Measurements from ENCODE around the gene KCNA1. TPM values are rescaled to one million over a fixed set of nuclear protein-coding genes. Genes with fewer than 3 reads are reported as not detected.

KCNA1 gene
- polyA plus RNA-seq, 1 donor (not counting 4 experiments of a cell fraction or from before 2014, with no cell fraction given): not detected

GRCh38 chr12:4961311-4961710, 51.6 kb downstream of the KCNA1 start:
- no peaks in the 10 kb centered on the region for H3K4me1 ChIP-seq (ENCODE audit: control insufficient read depth, extremely low read depth, insufficient read depth, low read length)
- no peak overlapping the region for H2AFZ ChIP-seq (ENCODE audit: control insufficient read depth, low read length)
- dilution Hi-C loops (cut with MboI; ENCODE audit: extremely low pct_ligation_motif_present, low sequenced_read_pairs): no loop called here
- H3K9me3 ChIP-seq (ENCODE audit: control insufficient read depth, low read depth, low read length): no peaks in the 10 kb centered on the region
- H3K9ac ChIP-seq (ENCODE audit: control insufficient read depth, extremely low read depth, insufficient read depth, low read length): no peak overlapping the region
- no peak overlapping the region for H3K27ac ChIP-seq (ENCODE audit: control insufficient read depth, insufficient read depth, low read length)
- H4K20me1 ChIP-seq (ENCODE audit: control insufficient read depth, extremely low read depth, insufficient read depth, low read length): no peaks in the 10 kb centered on the region
- H3K36me3 ChIP-seq (ENCODE audit: control insufficient read depth in 2 of 2, extremely low read depth in 1 of 2, insufficient read depth in 2 of 2, low read length in 2 of 2): no peaks in the 10 kb centered on the region
- H3K79me2 ChIP-seq (ENCODE audit: control insufficient read depth, insufficient read depth, low read length): no peaks in the 10 kb centered on the region
- no peak for FAIRE-seq
- H3K9me1 ChIP-seq (ENCODE audit: control insufficient read depth, extremely low read depth, insufficient read depth, low read length): no peaks in the 10 kb centered on the region
- H3K4me3 ChIP-seq (ENCODE audit: control insufficient read depth in 2 of 3, extremely low read depth in 1 of 3, insufficient read depth in 2 of 3, low read depth in 1 of 3, low read length in 3 of 3): no peak overlapping the region
- no peak for DNase-seq (ENCODE audit: low read depth, low spot score)
- no peaks in the 10 kb centered on the region for H3K27me3 ChIP-seq (ENCODE audit: control insufficient read depth, extremely low read depth, insufficient read depth, low read length)
- TF ChIP-seq EZH2 (IDR thresholded peaks at IDR 0.05; ENCODE audit: low read length) (no peak), CTCF (optimal IDR thresholded peaks at IDR 0.05 in 1 of 3, IDR thresholded peaks at IDR 0.05 in 1 of 3, conservative IDR thresholded peaks at IDR 0.05 in 1 of 3; ENCODE audit: extremely low read depth in 1 of 3, insufficient read depth in 2 of 3, low read length in 3 of 3) (no peak)
- H3K4me2 ChIP-seq (ENCODE audit: control insufficient read depth, extremely low read depth, insufficient read depth, low read depth, low read length): no peak overlapping the region

DNA sequence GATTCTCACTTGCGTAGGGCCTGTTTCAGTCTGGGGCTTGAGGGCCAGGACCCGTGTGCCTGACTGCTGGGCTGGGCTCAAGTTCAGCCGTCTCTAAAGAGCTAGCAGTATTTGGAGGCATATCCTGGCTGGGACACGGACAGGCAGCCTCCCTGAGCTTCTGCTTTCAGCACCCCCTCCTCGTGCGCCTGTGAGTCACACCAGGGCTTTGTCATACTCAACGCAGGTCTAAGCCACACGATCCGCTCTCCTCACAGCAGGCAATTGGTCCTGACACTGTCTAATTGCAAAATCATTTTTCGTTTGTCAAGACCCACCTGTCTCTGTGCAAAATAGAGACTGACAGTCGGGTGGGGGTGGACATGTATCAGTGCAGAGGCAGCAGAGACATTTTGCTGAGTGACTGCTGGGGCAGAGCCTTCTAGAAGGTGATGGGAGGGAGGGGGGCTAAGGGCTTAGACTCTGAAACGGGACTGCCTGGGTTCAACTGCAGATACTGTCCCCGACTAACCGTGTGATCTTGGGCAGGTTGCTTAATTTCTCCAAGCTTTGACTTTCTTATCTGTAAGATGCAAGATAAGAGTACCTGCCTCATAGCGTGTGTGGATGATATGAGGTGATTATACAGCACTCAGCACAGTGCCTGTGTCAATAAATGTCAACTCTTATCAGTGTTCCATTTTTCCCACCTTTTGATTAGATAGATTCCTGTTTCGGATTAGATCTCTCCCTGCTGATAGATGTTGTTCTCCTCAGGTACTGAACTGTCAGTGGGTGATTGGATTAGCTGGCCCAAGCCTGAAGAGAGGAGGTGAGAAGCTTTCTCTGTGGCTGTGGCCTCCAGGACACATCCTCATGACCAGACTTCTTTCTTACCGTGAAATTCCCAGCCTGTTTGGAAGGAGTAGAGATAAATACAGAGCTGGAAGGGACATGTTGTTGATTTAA, 53.1 kb downstream of the KCNA1 start:
- H2AFZ ChIP-seq (ENCODE audit: control insufficient read depth, low read length): no peak overlapping the region
- no peaks in the 10 kb centered on the region for H3K79me2 ChIP-seq (ENCODE audit: control insufficient read depth, insufficient read depth, low read length)
- DNase-seq (ENCODE audit: low read depth, low spot score) (no peak), FAIRE-seq (no peak)
- dilution Hi-C loops (cut with MboI; ENCODE audit: extremely low pct_ligation_motif_present, low sequenced_read_pairs): no loop called here
- no peaks in the 10 kb centered on the region for H4K20me1 ChIP-seq (ENCODE audit: control insufficient read depth, extremely low read depth, insufficient read depth, low read length)
- no peak overlapping the region for H3K27ac ChIP-seq (ENCODE audit: control insufficient read depth, insufficient read depth, low read length)
- H3K4me1 ChIP-seq (ENCODE audit: control insufficient read depth, extremely low read depth, insufficient read depth, low read length): no peaks in the 10 kb centered on the region
- H3K9me3 ChIP-seq (ENCODE audit: control insufficient read depth, low read depth, low read length): no peaks in the 10 kb centered on the region
- no peaks in the 10 kb centered on the region for H3K27me3 ChIP-seq (ENCODE audit: control insufficient read depth, extremely low read depth, insufficient read depth, low read length)
- no peaks in the 10 kb centered on the region for H3K9me1 ChIP-seq (ENCODE audit: control insufficient read depth, extremely low read depth, insufficient read depth, low read length)
- no peak overlapping the region for H3K9ac ChIP-seq (ENCODE audit: control insufficient read depth, extremely low read depth, insufficient read depth, low read length)
- no peak overlapping the region for H3K4me3 ChIP-seq (ENCODE audit: control insufficient read depth in 2 of 3, extremely low read depth in 1 of 3, insufficient read depth in 2 of 3, low read depth in 1 of 3, low read length in 3 of 3)
- no peak overlapping the region for H3K4me2 ChIP-seq (ENCODE audit: control insufficient read depth, extremely low read depth, insufficient read depth, low read depth, low read length)
- no peaks in the 10 kb centered on the region for H3K36me3 ChIP-seq (ENCODE audit: control insufficient read depth in 2 of 2, extremely low read depth in 1 of 2, insufficient read depth in 2 of 2, low read length in 2 of 2)
- no peak for TF ChIP-seq EZH2 (IDR thresholded peaks at IDR 0.05; ENCODE audit: low read length)
- no peak for TF ChIP-seq CTCF (optimal IDR thresholded peaks at IDR 0.05 in 1 of 3, IDR thresholded peaks at IDR 0.05 in 1 of 3, conservative IDR thresholded peaks at IDR 0.05 in 1 of 3; ENCODE audit: extremely low read depth in 1 of 3, insufficient read depth in 2 of 3, low read length in 3 of 3)

Other genes starting within 250 kb of the KCNA1 start
- gene GALNT8, start 189.5 kb upstream of the KCNA1 start, polyA plus RNA-seq: 0.10 to 0.14 TPM in 2 of 3 replicates, not detected in the other
- gene KCNA5, start 134.0 kb downstream of the KCNA1 start, polyA plus RNA-seq: not detected in 3 replicates